Stimulated activated CD4-positive, alpha-beta T cell treated with anti-CD3 and anti-CD28 coated beads, Interleukin-4, amount 100 ng/mL, for 48 hours (primary cell): ENCODE results near the gene C20orf141.
A peak's percentile ranks its signal among the peaks of the same experiment; 100 is the strongest.
"Not testable (repeated sequence)": the region's sequence is repeated elsewhere in the genome, so short reads cannot be mapped to it uniquely, and the experiment has no call there.

Source experiments
- DNase-seq, 2 donors: peaks; one replicate each; pipeline ENCODE4 v3.0.0-alpha.2; 2020; ENCODE audit warnings: low read depth in 2 of 2

Gene C20orf141

DNA sequence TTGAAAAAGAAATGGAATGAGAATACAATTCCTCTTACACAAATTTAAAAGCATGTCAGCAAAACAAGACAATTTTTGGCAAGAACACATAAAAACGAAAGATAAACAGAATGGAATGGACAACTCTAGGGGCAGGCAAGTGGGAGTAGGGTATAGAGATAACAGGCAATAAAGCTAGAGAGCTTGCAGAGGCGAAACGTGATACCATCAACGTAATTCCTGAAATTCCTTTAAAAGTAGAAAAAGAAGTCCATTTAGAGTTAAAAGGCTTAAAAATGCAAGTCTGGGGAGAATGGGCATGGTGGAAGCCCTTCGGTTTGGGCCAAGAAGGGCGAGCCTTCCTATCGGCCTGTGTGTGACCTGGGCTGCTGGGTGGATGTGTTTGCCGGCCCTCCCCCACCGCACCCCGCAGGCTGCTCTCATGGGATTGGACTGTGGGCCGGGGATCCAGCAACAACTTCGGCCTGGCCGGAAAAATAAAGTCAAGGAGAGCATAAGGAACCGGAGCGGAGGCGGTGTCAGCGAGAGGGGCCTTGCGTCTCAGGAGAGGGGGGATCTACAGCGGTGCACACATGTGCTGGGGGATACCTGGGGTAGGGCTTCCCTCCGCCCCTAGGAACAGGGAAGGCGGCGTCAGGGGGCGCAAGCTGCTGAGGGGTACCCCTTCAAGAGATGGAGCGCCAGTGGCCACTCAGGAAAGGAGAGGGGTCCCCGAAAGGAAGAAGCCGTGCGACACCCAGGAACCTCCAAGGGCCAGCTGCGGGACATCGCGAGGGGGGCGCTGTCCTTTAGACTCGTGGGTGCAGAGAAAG, 5.5 kb downstream of the C20orf141 start:
- DNase-seq, result no peak

DNA sequence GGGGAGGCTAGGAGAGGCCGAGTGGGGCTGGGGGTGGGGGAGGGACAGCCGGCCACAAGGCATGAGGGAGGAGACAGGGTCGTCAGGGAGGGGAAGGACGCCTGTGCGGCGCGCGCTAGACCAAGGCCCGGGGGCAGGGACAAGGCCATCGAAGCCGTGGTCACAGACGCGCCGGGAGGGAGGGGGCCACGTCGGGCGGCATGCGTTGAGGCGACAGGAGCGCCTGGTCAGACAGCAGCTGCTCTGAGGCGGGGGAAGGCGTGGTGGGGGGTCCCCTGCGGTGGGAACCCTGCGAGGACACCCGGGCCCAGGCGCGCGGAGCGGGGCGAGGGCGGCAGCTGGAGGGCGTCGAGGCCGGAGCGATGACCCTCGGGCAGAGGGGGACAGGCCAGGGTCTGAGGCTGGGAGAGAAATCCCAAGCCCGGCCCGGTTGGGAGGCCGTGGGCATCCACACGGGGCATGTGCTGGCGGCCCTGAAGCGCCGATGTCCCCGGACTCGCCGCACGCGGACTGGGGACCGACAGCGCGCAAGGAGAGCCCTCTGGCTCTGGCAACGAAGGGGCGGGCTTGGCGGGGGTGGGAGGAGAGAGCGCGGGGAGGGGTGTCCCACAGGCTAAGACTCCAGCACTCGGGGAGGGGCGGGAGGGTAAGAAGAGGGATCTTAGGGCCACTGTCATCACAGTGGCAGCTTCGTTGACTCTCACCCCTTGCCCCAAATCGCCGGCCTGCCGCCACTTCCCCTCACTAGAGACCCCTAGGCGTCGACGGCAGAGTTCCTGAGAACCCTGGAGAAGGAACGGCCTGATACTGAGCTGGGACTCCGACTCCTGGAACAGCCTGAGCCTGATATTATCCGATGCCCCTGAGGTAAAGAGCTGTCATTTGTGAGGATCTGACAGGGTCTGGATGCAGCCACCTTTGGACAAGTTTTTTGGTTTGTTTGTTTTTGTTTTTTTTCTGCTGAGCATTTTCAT, 6.4 kb downstream of the C20orf141 start:
- no peak for DNase-seq

- DNase-seq, result no peak
These were observed 7.3 kb downstream of the C20orf141 start for GRCh38 chr20:2822073-2822472.

DNA sequence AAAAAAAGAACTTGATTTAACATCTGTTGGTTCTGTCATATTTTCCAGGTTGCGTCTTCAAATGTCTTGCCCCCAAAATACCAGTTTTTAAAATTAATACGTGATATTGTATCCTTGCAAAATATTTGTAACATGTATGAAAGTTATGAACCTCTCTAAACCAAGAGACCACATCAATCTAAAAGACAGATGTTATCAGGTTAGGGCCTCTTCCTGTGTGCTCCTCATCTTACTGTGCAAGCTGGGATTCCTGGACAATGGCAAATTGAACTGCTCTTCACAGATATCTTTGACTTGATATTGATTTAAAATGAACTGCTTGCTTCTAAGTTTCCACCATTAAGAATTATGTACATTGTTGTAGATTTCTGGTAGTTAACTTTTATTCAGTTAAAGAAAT, 11.0 kb downstream of the C20orf141 start:
- no peak for DNase-seq

DNA sequence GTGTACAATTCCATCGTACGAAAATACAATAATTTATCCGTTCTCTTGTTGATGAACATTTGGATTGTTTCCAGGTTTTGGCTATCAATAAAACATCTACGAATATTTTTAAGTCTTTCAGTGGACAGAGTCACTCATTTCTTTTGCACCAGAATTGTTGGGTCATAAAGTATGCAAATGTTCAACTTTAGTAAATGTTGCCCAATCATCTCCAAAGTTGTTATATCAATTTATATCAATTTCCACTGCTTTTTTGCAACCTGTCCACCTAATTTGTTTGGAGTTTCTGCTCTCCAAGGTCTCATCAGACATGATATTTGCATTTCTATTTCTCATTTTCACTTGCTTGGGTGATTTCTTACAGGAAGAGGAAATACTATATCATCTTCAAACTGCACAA, 11.9 kb downstream of the C20orf141 start:
- no peak for DNase-seq

DNA sequence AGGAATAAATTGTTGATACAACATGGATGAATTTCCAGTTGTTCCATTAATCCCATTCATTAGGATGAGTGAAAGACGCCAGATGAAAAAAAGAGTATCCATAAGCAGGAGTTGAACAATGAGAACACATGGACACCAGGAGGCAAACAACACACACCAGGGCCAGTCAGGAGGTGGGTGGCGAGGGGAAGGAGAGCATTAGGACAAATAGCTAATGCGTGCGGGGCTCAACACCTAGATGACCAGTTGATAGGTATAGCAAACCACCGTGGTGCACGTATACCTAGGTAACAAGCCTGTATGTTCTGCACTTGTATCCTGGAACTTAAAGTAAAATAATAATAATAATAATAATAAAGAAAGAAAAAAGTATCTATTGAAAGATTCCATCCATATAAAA, 14.6 kb downstream of the C20orf141 start:
- no peak for DNase-seq

GRCh38 chr20:2831206-2831605, 16.4 kb downstream of the C20orf141 start:
- not testable (repeated sequence) for DNase-seq

GRCh38 chr20:2833761-2834160, 19.0 kb downstream of the C20orf141 start:
- DNase-seq, result no peak

DNA sequence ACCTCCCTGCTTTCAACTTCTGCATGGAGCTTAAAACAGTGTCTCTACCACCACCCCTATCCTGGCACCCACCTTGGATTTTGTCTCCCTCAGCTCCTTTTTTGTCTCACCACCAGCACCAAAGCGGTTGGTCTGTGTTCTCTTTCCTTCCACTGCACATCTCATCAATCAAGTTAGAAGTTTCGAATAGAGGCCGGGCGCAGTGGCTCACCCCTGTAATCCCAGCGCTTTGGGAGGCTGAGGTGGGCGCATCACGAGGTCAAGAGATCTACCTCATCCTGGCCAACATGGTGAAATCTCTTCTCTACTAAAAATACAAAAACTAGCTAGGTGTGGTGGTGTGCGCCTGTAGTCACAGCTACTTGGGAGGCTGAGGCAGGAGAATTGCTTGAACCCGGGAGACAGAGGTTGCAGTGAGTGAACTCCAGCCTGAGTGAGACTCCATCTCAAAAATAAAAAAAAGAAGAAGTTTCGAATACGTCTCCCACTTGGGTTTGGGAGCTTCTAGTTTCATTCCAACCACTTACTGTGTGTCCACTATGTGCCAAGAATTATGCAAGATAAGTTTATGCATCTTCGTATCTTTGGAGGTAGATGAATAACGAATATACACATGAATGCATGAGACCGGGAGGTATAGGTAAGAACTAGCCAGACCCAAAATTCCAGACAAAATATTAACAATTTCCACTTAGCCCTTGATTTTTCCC, 19.8 kb downstream of the C20orf141 start:
- no peak for DNase-seq

GRCh38 chr20:2835331-2835796, 20.6 kb downstream of the C20orf141 start:
- no peak for DNase-seq

- no peak for DNase-seq
These were observed 21.2 kb downstream of the C20orf141 start for GRCh38 chr20:2836035-2836434.

DNA sequence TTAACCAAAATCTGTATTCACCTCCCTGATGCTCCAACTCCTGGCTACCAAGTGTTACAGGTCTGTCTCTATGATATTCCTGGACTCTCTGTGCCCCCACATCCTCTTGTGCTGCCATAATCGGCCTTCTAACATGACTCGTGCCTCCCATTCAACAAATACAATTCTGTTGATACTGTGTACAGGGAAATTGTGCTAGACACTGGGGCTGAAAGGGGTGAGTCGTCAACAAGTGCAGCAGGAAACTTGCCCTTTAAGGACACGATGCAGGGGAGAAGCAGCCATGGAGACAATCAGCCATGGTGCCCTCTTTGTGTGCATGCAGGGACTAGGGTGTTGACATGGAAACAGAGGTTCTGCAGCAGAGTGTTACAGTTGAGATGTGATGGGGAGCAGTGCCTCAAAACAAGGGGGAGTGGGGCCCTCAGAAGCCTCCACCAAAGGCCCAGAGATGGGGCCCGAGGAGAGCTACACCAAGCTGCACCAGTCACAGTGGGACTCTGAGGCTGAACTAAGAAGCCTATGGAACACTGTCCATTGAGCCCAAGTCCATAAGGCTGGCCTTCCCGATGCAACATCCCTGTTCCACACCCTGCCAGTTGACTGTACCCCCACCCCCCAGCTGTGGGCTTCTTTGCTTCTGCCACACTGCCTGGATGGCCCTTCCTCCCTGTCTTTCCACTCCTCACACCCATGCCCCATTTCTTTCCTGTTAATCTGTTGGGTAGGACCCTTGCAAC, 22.6 kb downstream of the C20orf141 start:
- no peak for DNase-seq

GRCh38 chr20:2838170-2838797, 23.5 kb downstream of the C20orf141 start:
- no peak for DNase-seq

DNA sequence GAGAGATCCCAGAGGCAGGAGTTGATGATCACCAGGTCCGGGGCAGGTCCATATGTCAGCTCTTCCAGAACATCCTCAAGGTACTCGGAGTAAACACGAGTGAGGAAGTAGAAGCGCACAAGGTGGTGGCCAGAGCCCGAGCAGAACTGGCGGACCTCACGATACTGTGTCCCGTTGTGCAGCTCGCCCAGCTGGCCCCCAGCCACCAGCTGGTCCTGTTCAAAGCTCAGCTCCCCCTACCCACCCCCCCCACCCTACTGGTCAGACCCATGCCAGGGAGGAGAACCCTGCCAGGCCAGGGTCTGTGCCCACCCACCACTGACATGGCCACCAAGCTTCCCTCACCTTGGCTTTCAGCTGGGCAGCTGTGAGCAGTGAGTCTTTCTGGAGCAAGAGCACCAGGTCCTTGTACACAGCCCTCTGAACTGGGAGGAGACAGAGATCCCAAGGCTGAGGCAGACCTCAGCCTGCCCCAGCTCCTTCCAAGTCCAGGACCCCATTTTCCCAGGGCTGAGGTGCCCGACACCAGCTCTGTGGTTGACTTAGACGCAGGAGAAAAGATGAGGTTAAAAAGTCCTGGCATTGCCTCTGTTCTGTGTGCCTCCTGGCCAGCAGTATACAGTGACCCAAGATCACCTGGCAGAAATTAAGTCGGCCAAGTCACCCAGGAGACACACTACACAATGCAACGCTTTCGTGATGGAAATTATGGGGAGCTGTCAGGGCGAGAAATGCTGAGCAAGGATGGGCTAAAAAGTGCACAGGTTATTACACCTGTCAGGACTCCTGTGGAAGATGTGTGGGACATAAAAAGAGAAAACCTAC, 24.3 kb downstream of the C20orf141 start:
- no peak for DNase-seq

GRCh38 chr20:2839732-2840137, 24.9 kb downstream of the C20orf141 start:
- no peak for DNase-seq

DNA sequence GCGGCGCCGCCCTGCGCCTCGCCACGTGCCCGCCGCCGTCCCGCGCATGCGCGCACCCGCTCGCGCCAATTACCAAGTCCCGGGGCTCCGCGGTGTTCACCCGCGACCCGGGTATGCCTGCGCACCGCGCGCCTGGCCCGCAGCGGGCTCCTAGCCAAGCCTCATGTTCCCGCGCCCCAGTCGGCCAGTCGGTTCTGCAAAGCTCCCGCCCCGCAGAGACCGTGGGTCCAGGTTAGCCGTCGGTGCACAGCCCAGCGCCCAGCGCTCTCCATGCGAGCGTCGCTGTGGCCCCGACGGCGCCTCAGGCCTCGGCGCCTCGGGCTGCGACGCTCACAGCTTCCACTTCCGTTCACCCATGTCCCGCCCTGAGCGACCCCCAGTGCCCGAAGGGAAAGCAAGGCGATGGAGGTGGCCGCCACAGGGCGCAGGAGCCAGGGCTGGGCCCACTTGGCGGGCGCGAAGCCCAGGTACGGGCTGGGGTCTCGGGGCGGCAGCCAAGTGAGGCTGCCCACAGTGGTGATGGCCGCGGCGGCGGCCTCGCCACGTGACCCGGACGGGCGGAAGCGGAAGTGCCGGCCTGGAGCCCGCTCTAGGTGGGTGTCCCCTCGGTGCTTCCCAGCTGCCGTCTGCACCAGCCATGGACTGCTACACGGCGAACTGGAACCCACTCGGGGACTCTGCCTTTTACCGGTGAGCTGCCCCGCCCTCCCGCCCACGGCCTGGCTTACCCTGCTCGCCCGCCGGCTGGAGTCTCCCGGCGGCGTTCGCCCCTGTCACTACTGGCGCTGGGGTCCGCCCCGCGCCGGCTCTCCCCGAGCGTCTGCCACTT, 25.6 kb downstream of the C20orf141 start, which contains the start of the genes PCED1A and VPS16:
Gene PCED1A (minus strand): TSS at position 518 of the 829 bp plus-strand sequence. CDS start 743 bp downstream, outside the sequence.
Gene VPS16 (plus strand): TSS at position 608 of the 829 bp plus-strand sequence. CDS start 30 bp downstream, at position 638.
- DNase-seq, result peak; percentile 84 to 88

GRCh38 chr20:2840967-2841531, 26.3 kb downstream of the C20orf141 start:
- DNase-seq, result peak in 1 of 2 donors; percentile 26

- DNase-seq, result no peak
These were observed 30.8 kb downstream of the C20orf141 start for GRCh38 chr20:2845607-2846006.
